HCT116 (cell line): ENCODE measurements around the gene LRRC3. TPM values are rescaled to one million over a fixed set of nuclear protein-coding genes. Genes with fewer than 3 reads are reported as not detected.
A peak's percentile ranks its signal among the peaks of the same experiment; 100 is the strongest.

Source experiments
- ATAC-seq: fragments of 200-7000 bp; cut with Tn5 transposase; 2 replicates; pipeline ENCODE4 v1.9.1; 2020; ENCODE audit warnings: mild to moderate bottlenecking, moderate library complexity
- BruUV-seq: library from RNA; stranded (reverse); fragments of 400-500 nt; replicated peaks from 2 replicates; lab custom pipeline; 2021; lab: Mats Ljungman, UMichigan
- CTCF ChIA-PET: fragments of 300-600 bp; sonication (Branson Sonifier 250); formaldehyde crosslinking; loops from one replicate; lab custom pipeline; 2021; ENCODE audit warnings: antibody characterized with exemption; lab: Charles Lee
- POLR2A ChIA-PET: fragments of 300-600, 350-600 bp; sonication (Branson Sonifier 250); formaldehyde crosslinking; loops from one replicate; lab custom pipeline; 2021; ENCODE audit warnings: antibody characterized with exemption; lab: Charles Lee
- RAD21 ChIA-PET, 2 experiments: fragments of 300-600 bp; sonication (Branson Sonifier 250); formaldehyde crosslinking; loops; one replicate each; lab custom pipeline; 2023; ENCODE audit warnings: low total read pairs in 2 of 2; ENCODE audit not compliant: uncharacterized antibody in 2 of 2, unreplicated experiment in 2 of 2, low non-redundant PET in 1 of 2; lab: Charles Lee
- DNase-seq: peaks from one replicate; pipeline ENCODE4 v3.0.0-alpha.2; 2010; ENCODE audit warnings: low read depth, low spot score
- H2AFZ ChIP-seq: fragments of 200-600 bp; shearing (Covaris generic), sonication (generic); 2 replicates; pipeline ENCODE4 v1.6.1; 2017; ENCODE audit warnings: low read depth, mixed run types, mixed read lengths, antibody characterized with exemption, low read length; ENCODE audit not compliant: poor library complexity, severe bottlenecking
- H3K27ac ChIP-seq: 2 replicates; pipeline ENCODE4 v1.5.1; 2012; ENCODE audit warnings: low read depth, low read length
- H3K27me3 ChIP-seq: fragments of 200-600 bp; sonication (generic); 2 replicates; pipeline ENCODE4 v1.6.1; 2016; ENCODE audit warnings: mixed run types, low read length, mixed read lengths; ENCODE audit not compliant: insufficient read depth
- H3K36me3 ChIP-seq, 2 experiments: fragments of 200-500 bp in 1 of 2; fragments of 200-600 bp in 1 of 2; sonication (Bioruptor generic) in 1 of 2; sonication (generic) in 1 of 2; 2 replicates each; pipeline versions ENCODE4 v1.5.1 to v1.6.1; 2014 to 2016; ENCODE audit warnings: low read length in 2 of 2, inconsistent platforms in 1 of 2, mixed read lengths in 1 of 2, mixed run types in 1 of 2; ENCODE audit not compliant: insufficient read depth in 2 of 2, control insufficient read depth in 1 of 2
- H3K4me1 ChIP-seq, 2 experiments: fragments of 200-600 bp in 1 of 2; sonication (generic) in 1 of 2; 2 replicates each; pipeline versions ENCODE4 v1.5.1 to v1.6.1; 2012 to 2017; ENCODE audit warnings: low read length in 2 of 2, inconsistent platforms in 1 of 2, mild to moderate bottlenecking in 1 of 2, mixed read lengths in 1 of 2, mixed run types in 1 of 2, moderate library complexity in 1 of 2; ENCODE audit not compliant: insufficient read depth in 2 of 2, control insufficient read depth in 1 of 2
- H3K4me2 ChIP-seq: fragments of 200-600 bp; sonication (generic); 2 replicates; pipeline ENCODE4 v1.6.1; 2017; ENCODE audit warnings: mixed run types, low read length, mixed read lengths
- H3K4me3 ChIP-seq, 2 experiments: fragments of 200-600 bp in 1 of 2; sonication (generic) in 1 of 2; replicated peaks in 1 of 2; 2 replicates each; pipeline ENCODE4 v1.5.1; 2011 to 2016; ENCODE audit warnings: low read length in 2 of 2, control low read depth in 1 of 2, low read depth in 1 of 2, mild to moderate bottlenecking in 1 of 2, mixed read lengths in 1 of 2, mixed run types in 1 of 2
- H3K79me2 ChIP-seq: fragments of 200-600 bp; sonication (generic); 2 replicates; pipeline ENCODE4 v1.6.1; 2017; ENCODE audit warnings: mild to moderate bottlenecking, mixed run types, low read length, moderate library complexity, mixed read lengths; ENCODE audit not compliant: insufficient read depth
- H3K9ac ChIP-seq: fragments of 200-600 bp; sonication (generic); 2 replicates; pipeline ENCODE4 v1.6.1; 2016; ENCODE audit warnings: low read length, mixed read lengths
- H3K9me2 ChIP-seq: fragments of 200-600 bp; sonication (generic), shearing (Covaris generic); 2 replicates; pipeline ENCODE4 v1.6.1; 2017; ENCODE audit warnings: mixed run types, mild to moderate bottlenecking, moderate library complexity; ENCODE audit not compliant: insufficient read depth
- H3K9me3 ChIP-seq, 2 experiments: fragments of 200-500 bp in 1 of 2; fragments of 200-600 bp in 1 of 2; sonication (Bioruptor generic) in 1 of 2; sonication (generic) in 1 of 2; 2 replicates each; pipeline ENCODE4 v1.6.1; 2014 to 2017; ENCODE audit warnings: low read length in 2 of 2, mixed read lengths in 2 of 2, inconsistent platforms in 1 of 2, low read depth in 1 of 2, mild to moderate bottlenecking in 1 of 2, mixed run types in 1 of 2, moderate library complexity in 1 of 2; ENCODE audit not compliant: control insufficient read depth in 1 of 2, insufficient read depth in 1 of 2
- H4K20me1 ChIP-seq: fragments of 200-600 bp; sonication (generic), shearing (Covaris generic); 2 replicates; pipeline ENCODE4 v1.6.1; 2017; ENCODE audit warnings: mixed run types, mild to moderate bottlenecking, moderate library complexity; ENCODE audit not compliant: insufficient read depth
- CBX3 ChIP-seq: IDR thresholded peaks from 2 replicates; pipeline ENCODE4 v1.6.1; 2012; ENCODE audit warnings: low read depth
- CEBPB ChIP-seq: IDR thresholded peaks from 2 replicates; pipeline ENCODE4 v1.6.1; 2012; ENCODE audit warnings: low read depth
- CTCF ChIP-seq, 3 experiments: fragments of 200-600 bp in 1 of 3; sonication (generic) in 1 of 3; IDR thresholded peaks in 2 of 3; conservative IDR thresholded peaks in 1 of 3; 2 replicates each; pipeline ENCODE4 v1.5.1; 2012 to 2017; ENCODE audit warnings: low read depth in 2 of 3, low read length in 2 of 3, antibody characterized with exemption in 1 of 3, borderline replicate concordance in 1 of 3, control low read depth in 1 of 3, mild to moderate bottlenecking in 1 of 3, mixed read lengths in 1 of 3, mixed run types in 1 of 3, moderate library complexity in 1 of 3; ENCODE audit not compliant: insufficient read depth in 1 of 3
- EGR1 ChIP-seq: IDR thresholded peaks from 2 replicates; pipeline ENCODE4 v1.6.1; 2012; ENCODE audit warnings: low read depth
- ELF1 ChIP-seq: IDR thresholded peaks from 2 replicates; pipeline ENCODE4 v1.6.1; 2012; ENCODE audit warnings: low read depth, borderline replicate concordance
- EZH2 ChIP-seq: fragments of 200-600 bp; sonication (generic); IDR thresholded peaks from 2 replicates; pipeline ENCODE4 v1.6.1; 2017; ENCODE audit warnings: antibody characterized with exemption, mixed run types
- JUND ChIP-seq: IDR thresholded peaks from 2 replicates; pipeline ENCODE4 v1.6.1; 2012
- MAX ChIP-seq: IDR thresholded peaks from 2 replicates; pipeline ENCODE4 v1.6.1; 2012
- POLR2A ChIP-seq: IDR thresholded peaks from 2 replicates; pipeline ENCODE4 v1.7.0; 2011; ENCODE audit warnings: borderline replicate concordance; ENCODE audit not compliant: insufficient read depth, insufficient read length; ENCODE audit errors: extremely low read depth
- POLR2AphosphoS5 ChIP-seq: IDR thresholded peaks from 2 replicates; pipeline ENCODE4 v1.6.1; 2011; ENCODE audit warnings: mild to moderate bottlenecking, low read depth, low read length, moderate library complexity
- RAD21 ChIP-seq: IDR thresholded peaks from 2 replicates; pipeline ENCODE4 v1.6.1; 2012; ENCODE audit warnings: low read depth, mild to moderate bottlenecking
- SIN3A ChIP-seq: IDR thresholded peaks from 2 replicates; pipeline ENCODE4 v1.6.1; 2012; ENCODE audit warnings: low read depth
- SP1 ChIP-seq: IDR thresholded peaks from 2 replicates; pipeline ENCODE4 v1.6.1; 2012; ENCODE audit warnings: low read depth
- SRF ChIP-seq: IDR thresholded peaks from 2 replicates; pipeline ENCODE4 v1.6.1; 2012; ENCODE audit warnings: low read depth
- TCF7L2 ChIP-seq: IDR thresholded peaks from 2 replicates; pipeline ENCODE4 v1.7.0; 2011; ENCODE audit warnings: borderline replicate concordance, inconsistent platforms; ENCODE audit not compliant: insufficient read depth, insufficient read length; ENCODE audit errors: extremely low read depth
- YY1 ChIP-seq: IDR thresholded peaks from 2 replicates; pipeline ENCODE4 v1.6.1; 2011; ENCODE audit warnings: low read length, low read depth, moderate library complexity, mild to moderate bottlenecking; ENCODE audit not compliant: insufficient replicate concordance; ENCODE audit errors: extremely low read depth
- ZFX ChIP-seq: fragments of 450-650 bp; IDR thresholded peaks from 2 replicates; pipeline ENCODE4 v1.6.1; 2017
- intact Hi-C: fragments of 100-400 bp; cut with micrococcal nuclease; formaldehyde crosslinking; loops from 2 replicates; pipeline ENCODE4 v1.10.0; 2022
- total RNA-seq: library from RNA; stranded (reverse); gene quantifications from one replicate; pipeline ENCODE4 v1.2.1, GENCODE V29; 2021; ENCODE audit not compliant: unreplicated experiment
- TF ChIP-seq, protein P1 (sequence below): IDR thresholded peaks from 2 replicates; pipeline ENCODE4 v1.6.1; 2012

The LRRC3 gene
- total RNA-seq, 1 experiment from 2014 or later = 7.5 TPM

GRCh38 chr21:44485254-44485793, 30.0 kb downstream of the LRRC3 start:
- TF ChIP-seq CTCF (IDR thresholded peaks at IDR 0.05 in 2 of 3, conservative IDR thresholded peaks at IDR 0.05 in 1 of 3; ENCODE audit: borderline replicate concordance in 1 of 3, insufficient read depth in 1 of 3, low read depth in 2 of 3, low read length in 2 of 3) (peak in 2 of 3 experiments; percentile 32 to 47; a peak in 3 of 6 replicates), JUND (no peak)
- ChIA-PET CTCF (no interaction called here), POLR2A (no interaction called here), RAD21 (no interaction called here)
- Histone ChIP-seq H3K9me2 (no peaks in the 10 kb centered on the region), H2AFZ (no peak overlapping the region), H3K27ac (no peak overlapping the region), H3K36me3 (no peaks in the 10 kb centered on the region), H3K4me3 (peak overlapping the region in 1 of 2 experiments; percentile 7; a peak in 1 of 4 replicates), H3K4me1 (peaks cover 0 to 5% of the 10 kb centered on the region in 2 experiments; a peak in 1 of 4 replicates), H3K79me2 (no peaks in the 10 kb centered on the region), H3K9me3 (no peaks in the 10 kb centered on the region), H3K9ac (no peak overlapping the region), H3K27me3 (no peaks in the 10 kb centered on the region), H4K20me1 (no peaks in the 10 kb centered on the region), H3K4me2 (no peak overlapping the region)
- no TSS peak for BruUV-seq
- peak; percentile 84 for ATAC-seq
- peak; percentile 46 for DNase-seq
- intact Hi-C loops = no loop called here

- no TSS peak for BruUV-seq
- no peak overlapping the region for H3K9ac ChIP-seq
- ChIA-PET POLR2A (no interaction called here), CTCF (no interaction called here), RAD21 (no interaction called here)
- no peaks in the 10 kb centered on the region for H3K27me3 ChIP-seq
- H3K36me3 ChIP-seq = no peaks in the 10 kb centered on the region
- no peak for DNase-seq
- H2AFZ ChIP-seq = no peak overlapping the region
- H3K79me2 ChIP-seq = no peaks in the 10 kb centered on the region
- H3K4me3 ChIP-seq = peak overlapping the region in 1 of 2 experiments; percentile 7; a peak in 1 of 4 replicates
- H4K20me1 ChIP-seq = no peaks in the 10 kb centered on the region
- H3K4me2 ChIP-seq = no peak overlapping the region
- H3K9me3 ChIP-seq = no peaks in the 10 kb centered on the region
- H3K4me1 ChIP-seq = peaks cover 0 to 5% of the 10 kb centered on the region in 2 experiments; a peak in 1 of 4 replicates
- intact Hi-C loops = no loop called here
- H3K9me2 ChIP-seq = no peaks in the 10 kb centered on the region
- ATAC-seq = no peak
- H3K27ac ChIP-seq = no peak overlapping the region
- no peak for TF ChIP-seq RAD21
- no peak for TF ChIP-seq CEBPB
- TF ChIP-seq SP1 = no peak
- no peak for TF ChIP-seq ELF1
- no peak for TF ChIP-seq EZH2
- TF ChIP-seq CTCF (IDR thresholded peaks at IDR 0.05 in 2 of 3, conservative IDR thresholded peaks at IDR 0.05 in 1 of 3; ENCODE audit: borderline replicate concordance in 1 of 3, insufficient read depth in 1 of 3, low read depth in 2 of 3, low read length in 2 of 3) = no peak
- TF ChIP-seq SIN3A = no peak
- TF ChIP-seq CBX3 = no peak
- no peak for TF ChIP-seq MAX
- no peak for TF ChIP-seq POLR2AphosphoS5
- no peak for TF ChIP-seq ZFX
- TF ChIP-seq YY1 = no peak
- TF ChIP-seq EGR1 = no peak
- no peak for TF ChIP-seq TCF7L2
- no peak for TF ChIP-seq POLR2A
- TF ChIP-seq, protein P1, sequence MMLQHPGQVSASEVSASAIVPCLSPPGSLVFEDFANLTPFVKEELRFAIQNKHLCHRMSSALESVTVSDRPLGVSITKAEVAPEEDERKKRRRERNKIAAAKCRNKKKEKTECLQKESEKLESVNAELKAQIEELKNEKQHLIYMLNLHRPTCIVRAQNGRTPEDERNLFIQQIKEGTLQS = no peak
- no peak for TF ChIP-seq SRF
These were observed 30.5 kb downstream of the LRRC3 start for GRCh38 chr21:44485796-44486195.
